H7 (cell line): Measurements from ENCODE around the gene VPS18. TPM values are rescaled to one million over a fixed set of nuclear protein-coding genes. Genes with fewer than 3 reads are reported as not detected.

ENCODE experiments used
- DNase-seq: peaks from one replicate; pipeline ENCODE4 v3.0.0; 2012
- H3K27me3 ChIP-seq: 2 replicates; pipeline ENCODE4 v1.6.0; 2011; ENCODE audit warnings: mild to moderate bottlenecking, low read length; ENCODE audit not compliant: control insufficient read depth, insufficient read depth
- H3K36me3 ChIP-seq: replicated peaks from 2 replicates; pipeline ENCODE4 v1.5.1; 2011; ENCODE audit warnings: low read length; ENCODE audit not compliant: control insufficient read depth, insufficient read depth
- H3K4me3 ChIP-seq: 2 replicates; pipeline ENCODE4 v1.5.1; 2011; ENCODE audit warnings: low read depth, mild to moderate bottlenecking, control low read depth, low read length, moderate library complexity; ENCODE audit not compliant: insufficient read depth
- total RNA-seq: library from RNA; depleted of rRNA; stranded (reverse); fragments of >200 nt; shearing (Covaris generic); gene quantifications from 2 replicates; pipeline ENCODE4 v1.2.3, GENCODE V29; 2014; rRNA removed

Gene VPS18, protein sequence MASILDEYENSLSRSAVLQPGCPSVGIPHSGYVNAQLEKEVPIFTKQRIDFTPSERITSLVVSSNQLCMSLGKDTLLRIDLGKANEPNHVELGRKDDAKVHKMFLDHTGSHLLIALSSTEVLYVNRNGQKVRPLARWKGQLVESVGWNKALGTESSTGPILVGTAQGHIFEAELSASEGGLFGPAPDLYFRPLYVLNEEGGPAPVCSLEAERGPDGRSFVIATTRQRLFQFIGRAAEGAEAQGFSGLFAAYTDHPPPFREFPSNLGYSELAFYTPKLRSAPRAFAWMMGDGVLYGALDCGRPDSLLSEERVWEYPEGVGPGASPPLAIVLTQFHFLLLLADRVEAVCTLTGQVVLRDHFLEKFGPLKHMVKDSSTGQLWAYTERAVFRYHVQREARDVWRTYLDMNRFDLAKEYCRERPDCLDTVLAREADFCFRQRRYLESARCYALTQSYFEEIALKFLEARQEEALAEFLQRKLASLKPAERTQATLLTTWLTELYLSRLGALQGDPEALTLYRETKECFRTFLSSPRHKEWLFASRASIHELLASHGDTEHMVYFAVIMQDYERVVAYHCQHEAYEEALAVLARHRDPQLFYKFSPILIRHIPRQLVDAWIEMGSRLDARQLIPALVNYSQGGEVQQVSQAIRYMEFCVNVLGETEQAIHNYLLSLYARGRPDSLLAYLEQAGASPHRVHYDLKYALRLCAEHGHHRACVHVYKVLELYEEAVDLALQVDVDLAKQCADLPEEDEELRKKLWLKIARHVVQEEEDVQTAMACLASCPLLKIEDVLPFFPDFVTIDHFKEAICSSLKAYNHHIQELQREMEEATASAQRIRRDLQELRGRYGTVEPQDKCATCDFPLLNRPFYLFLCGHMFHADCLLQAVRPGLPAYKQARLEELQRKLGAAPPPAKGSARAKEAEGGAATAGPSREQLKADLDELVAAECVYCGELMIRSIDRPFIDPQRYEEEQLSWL
- total RNA-seq: 33.3 and 39.5 TPM in 2 replicates

DNA sequence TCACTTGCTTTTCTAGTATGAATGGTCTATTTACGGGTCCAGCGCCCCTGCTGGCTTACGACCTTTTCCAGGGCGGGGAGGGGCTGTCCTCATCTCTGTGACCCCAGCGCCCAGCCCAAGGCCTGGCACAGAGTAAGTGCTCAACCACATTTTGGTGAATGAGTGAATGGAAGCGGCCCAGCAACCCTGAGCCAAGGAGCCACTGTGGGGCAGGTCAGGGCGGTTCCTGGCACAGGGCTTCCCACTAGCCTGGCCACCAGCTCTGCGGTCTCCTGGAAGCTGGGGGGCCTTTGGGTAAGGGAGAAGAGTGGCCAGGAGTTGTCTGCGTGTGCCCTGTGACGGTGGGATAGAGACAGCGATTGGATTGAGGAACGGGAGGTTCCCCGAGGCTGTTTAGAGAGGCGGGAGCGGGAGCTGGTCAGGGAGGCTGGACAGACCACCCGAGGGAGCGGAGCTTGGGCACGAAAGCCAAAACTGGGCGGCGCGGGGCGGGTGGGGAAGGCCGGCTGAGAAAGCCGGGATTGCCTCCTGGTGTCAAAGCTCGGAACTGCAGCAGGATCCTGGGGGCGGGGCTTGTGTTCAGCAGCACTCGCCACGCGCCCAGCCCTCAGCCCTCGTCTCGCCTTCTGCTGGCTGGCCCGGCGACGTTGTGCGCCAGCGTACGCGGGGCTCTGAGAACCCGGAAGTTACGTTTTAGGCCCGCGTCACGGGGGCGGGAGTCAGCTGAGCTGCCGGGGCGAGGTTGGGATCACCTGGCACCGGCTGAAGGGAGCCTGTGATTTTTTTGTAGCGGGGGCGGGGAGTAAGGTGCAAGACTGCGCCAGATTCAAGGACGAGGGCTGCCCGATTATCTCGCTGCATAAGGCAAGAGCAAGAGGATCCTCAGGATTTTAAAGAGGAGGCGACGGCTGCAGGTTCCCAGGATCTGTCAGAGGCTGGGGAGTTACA, at the start of gene VPS18:
VPS18 (plus strand) TSS at position 718 of the 948 bp plus-strand sequence. CDS start 319 bp downstream, outside the sequence.
- H3K36me3 ChIP-seq: peaks cover 8% of the 10 kb centered on the region
- H3K27me3 ChIP-seq: peaks cover 4% of the 10 kb centered on the region
- peak; percentile 97 for DNase-seq
- peak within 1 kb of the TSS; percentile 82 for H3K4me3 ChIP-seq

- peaks cover 10% of the 10 kb centered on the region for H3K36me3 ChIP-seq
- DNase-seq: no peak
- peaks cover 20% of the 10 kb centered on the region; the same call in 1 of the 2 replicates for H3K27me3 ChIP-seq
- peak overlapping the region; percentile 84 for H3K4me3 ChIP-seq
Observed at GRCh38 chr15:40844696-40845030, 49.6 kb upstream of the VPS18 start.

DNA sequence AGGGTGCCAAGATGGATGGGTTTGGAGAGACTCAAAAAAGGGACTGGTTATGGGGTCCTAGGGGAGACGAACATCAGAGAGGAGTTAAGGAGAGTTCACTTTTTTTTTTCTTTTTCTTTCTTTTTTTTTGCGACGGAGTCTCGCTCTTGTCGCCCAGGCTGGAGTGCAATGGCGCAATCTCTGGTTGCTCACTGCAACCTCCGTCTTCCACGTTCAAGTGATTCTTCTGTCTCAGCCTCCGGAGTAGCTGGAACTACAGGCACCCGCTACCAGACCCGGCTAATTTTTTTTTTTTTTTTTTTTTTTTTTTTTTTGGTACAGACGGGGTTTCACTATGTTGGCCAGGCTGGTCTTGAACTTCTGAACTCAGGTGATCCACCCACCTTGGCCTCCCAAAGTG, 49.2 kb upstream of the VPS18 start:
- H3K36me3 ChIP-seq: peaks cover 10% of the 10 kb centered on the region
- peaks cover 20% of the 10 kb centered on the region; the same call in 1 of the 2 replicates for H3K27me3 ChIP-seq
- DNase-seq: no peak
- peak overlapping the region; percentile 84 for H3K4me3 ChIP-seq

DNA sequence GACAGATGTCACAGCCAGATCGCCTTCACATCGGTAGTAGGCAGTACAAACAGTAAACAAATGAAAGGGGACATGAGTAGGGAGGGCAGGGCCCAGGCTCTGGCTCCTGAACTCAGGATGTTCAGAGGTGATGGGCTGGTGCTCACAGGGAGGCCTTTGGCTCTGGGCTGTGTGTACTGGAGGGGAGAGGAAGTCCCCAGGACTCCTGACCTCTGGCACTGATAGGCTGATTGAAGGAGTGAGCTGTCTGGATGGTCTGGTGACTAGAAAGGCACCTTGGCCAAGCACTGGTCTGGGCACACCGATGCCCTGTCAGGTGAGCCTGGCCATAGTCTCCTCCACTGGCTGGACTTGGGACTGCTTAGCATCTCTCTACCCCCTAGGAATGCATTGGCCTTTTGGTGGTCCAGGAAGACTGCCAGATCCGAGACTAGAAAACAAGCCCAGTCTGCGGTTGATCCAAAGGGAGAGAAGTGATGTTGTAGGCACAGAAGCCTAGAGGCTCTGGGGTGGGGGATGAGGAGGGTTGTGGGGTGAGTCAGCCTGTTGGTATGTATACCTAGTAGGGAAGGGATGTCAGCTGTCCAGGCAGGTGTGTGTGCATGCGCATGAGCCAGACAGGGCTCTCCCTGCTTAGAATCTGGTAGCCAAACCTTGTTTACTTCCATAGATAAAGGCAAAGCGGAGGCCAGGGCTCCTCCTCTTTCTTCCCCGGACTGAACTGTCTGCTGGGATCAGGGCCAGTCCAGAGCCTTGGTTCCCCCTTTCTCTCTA, 48.6 kb upstream of the VPS18 start:
- peak; percentile 70 for DNase-seq
- Histone ChIP-seq H3K27me3 (peaks cover 20% of the 10 kb centered on the region; the same call in 1 of the 2 replicates), H3K36me3 (peaks cover 14% of the 10 kb centered on the region), H3K4me3 (peak overlapping the region; percentile 1; the same call in 1 of the 2 replicates)

DNA sequence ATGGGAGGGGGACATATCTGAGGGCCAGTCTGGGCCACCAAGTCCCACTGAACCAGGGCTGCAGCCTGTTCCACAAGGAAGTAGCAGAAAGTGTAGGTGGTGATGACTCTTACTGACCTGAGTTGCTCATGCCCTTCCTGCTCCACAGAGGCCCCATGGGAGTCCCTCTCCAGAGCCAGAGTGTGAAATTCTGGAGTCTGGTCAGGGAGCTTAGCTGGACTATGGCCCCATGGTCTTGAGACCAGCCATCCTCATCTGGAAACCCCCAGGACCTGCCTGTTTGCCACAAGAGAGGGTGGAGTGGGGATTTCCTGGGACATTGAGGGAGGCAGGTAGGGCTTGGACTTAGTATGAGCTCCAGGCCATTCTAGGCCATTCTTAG, 47.4 kb upstream of the VPS18 start:
- Histone ChIP-seq H3K27me3 (peaks cover 20% of the 10 kb centered on the region; the same call in 1 of the 2 replicates), H3K4me3 (no peak overlapping the region), H3K36me3 (peaks cover 14% of the 10 kb centered on the region)
- no peak for DNase-seq

DNA sequence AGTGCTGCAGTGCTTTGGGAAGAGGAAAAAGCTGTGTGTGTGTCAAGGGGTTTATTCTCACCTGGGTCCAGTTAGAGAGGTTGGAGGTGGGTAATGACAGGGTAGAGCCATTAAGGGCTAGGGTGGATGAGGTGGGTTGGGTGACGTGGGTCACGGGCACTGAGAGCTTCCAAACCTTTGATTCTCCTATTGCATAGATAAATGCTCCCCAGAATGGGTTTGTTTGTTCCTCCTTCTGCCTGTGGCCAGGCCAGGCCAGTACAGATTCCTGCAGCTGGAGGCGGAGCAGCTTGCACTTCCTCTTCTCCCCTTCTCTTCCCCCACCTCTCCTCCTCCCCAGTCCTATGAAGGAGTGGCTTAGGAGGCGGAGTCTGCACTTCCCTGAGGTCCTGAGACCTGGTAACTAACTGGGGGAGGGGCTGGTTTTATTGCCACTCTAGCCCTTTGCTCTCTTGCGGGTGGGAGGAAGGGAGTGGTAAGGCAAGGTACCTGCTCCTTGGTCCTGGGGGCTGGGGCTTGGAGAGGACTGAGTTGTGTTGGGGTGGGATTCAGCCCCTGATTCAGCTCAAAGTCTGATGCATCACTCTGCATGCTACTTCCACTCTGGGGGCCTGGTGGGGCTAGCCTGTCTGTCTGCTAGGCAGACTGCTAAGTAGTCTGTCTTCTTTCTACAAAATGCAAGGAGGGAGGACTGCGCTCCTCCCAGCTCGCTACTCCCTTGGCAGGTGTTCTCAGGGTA, 46.9 kb upstream of the VPS18 start:
- peaks cover 20% of the 10 kb centered on the region; the same call in 1 of the 2 replicates for H3K27me3 ChIP-seq
- H3K4me3 ChIP-seq: no peak overlapping the region
- DNase-seq: peak; percentile 80
- H3K36me3 ChIP-seq: peaks cover 16% of the 10 kb centered on the region

DNA sequence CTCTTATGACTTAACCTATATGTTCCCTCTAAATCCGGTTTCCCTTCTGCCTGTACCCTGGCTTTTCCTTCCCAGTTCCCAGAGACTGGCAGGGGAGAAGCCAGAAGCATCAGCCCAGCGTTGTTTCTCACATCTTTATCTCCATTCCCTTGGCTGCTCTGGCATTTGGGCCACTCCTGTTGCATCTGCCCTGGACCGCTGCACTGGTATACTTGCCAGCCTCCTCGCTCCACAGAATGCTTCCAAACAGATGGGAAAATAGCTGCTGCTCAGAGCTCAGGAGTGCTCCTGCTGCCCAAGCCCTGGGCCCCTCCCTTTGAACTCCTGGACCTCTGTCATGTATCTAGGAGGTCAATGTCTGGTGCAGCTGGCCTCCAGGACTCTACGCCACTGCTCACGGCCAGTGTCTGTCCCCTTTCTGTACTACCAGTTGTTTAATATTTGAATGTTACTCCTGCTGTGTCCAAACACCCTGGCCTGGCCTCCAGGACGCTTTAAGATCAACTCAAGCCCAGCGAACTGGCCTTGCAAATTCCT, 43.6 kb upstream of the VPS18 start:
- H3K27me3 ChIP-seq: no peaks in the 10 kb centered on the region
- DNase-seq: no peak
- no peak overlapping the region for H3K4me3 ChIP-seq
- peaks cover 34% of the 10 kb centered on the region for H3K36me3 ChIP-seq

- Histone ChIP-seq H3K4me3 (no peak overlapping the region), H3K27me3 (no peaks in the 10 kb centered on the region), H3K36me3 (peaks cover 43% of the 10 kb centered on the region)
- no peak for DNase-seq
Observed at GRCh38 chr15:40852529-40852928, 41.7 kb upstream of the VPS18 start.

DNA sequence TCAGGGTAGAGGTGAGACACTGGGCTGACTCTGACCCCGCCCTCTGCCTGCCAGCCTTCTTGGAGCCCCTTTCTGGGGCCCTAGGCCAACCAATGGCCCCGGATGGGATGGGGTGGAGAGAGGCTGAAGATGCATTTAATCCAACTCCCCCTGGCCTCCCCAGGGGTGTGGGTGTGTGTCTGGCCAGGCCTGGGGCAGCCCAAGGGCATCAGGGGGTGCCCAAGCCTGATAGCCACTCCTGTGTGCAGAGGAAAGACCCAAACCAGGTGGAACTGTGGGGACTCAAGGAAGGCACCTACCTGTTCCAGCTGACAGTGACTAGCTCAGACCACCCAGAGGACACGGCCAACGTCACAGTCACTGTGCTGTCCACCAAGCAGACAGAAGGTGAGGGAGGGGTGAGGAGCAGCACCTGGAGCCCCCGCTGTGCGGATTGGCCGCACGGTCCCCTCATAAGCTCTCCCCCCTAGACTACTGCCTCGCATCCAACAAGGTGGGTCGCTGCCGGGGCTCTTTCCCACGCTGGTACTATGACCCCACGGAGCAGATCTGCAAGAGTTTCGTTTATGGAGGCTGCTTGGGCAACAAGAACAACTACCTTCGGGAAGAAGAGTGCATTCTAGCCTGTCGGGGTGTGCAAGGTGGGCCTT, 40.9 kb upstream of the VPS18 start:
- Histone ChIP-seq H3K4me3 (no peak overlapping the region), H3K36me3 (peaks cover 39% of the 10 kb centered on the region), H3K27me3 (no peaks in the 10 kb centered on the region)
- no peak for DNase-seq

GRCh38 chr15:40854161-40854560, 40.1 kb upstream of the VPS18 start:
- no peaks in the 10 kb centered on the region for H3K27me3 ChIP-seq
- no peak overlapping the region for H3K4me3 ChIP-seq
- peaks cover 39% of the 10 kb centered on the region for H3K36me3 ChIP-seq
- DNase-seq: no peak

DNA sequence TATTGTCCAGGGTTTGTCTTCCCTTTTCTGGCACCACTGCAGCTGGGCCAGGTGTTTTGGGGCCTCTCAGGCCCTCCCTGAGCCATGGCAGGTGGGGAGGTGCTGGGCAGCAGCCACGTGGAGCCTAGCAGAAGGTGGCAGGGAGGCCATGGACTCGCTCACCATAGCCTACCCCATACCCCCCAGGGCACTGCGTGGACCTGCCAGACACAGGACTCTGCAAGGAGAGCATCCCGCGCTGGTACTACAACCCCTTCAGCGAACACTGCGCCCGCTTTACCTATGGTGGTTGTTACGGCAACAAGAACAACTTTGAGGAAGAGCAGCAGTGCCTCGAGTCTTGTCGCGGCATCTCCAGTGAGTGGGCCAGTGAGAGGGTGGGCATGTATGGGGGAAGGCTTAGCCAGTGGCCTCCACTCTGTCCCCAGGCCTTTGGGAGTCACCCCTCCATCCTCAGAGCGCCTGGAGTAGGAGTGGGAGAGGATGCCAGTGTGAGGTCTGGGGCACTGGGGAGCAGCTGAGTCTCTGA, 38.5 kb upstream of the VPS18 start:
- Histone ChIP-seq H3K27me3 (no peaks in the 10 kb centered on the region), H3K4me3 (no peak overlapping the region), H3K36me3 (peaks cover 34% of the 10 kb centered on the region)
- DNase-seq: peak; percentile 29

- Histone ChIP-seq H3K36me3 (peaks cover 34% of the 10 kb centered on the region), H3K4me3 (no peak overlapping the region), H3K27me3 (no peaks in the 10 kb centered on the region)
- DNase-seq: no peak
Observed at GRCh38 chr15:40856746-40857145, 37.5 kb upstream of the VPS18 start.
